ENCODE data around the gene NAGPA.

NAGPA gene

DNA sequence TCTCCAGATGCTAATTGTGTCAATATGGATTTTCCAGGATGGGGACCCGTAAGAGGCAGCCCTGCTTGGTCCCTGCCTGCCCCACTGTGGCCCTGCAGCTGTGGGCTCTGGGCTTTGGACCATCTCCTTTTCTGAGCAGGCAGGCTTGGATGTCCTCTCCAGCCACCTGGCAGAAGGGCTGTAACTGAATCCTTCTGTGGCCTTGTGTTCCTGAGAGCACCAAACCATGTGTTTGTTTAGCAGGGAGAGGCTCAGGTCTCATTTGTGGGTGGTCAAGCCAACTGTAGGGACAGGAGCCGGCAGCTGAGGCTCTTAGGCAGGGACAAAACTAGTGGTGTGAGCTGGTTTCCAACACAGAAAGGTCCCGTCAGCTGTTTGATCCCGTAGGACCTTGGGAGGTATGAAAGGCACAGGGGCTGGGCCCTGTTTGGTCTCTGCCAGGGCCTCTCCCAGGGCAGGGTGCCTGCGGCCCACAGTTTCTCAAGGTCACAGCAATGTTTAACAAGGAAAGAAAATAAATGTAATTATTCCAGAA lies 57.1 kb downstream of the NAGPA start:
- DNase-seq: no peak

GRCh38 chr16:4976079-4976478 lies 57.7 kb downstream of the NAGPA start:
- DNase-seq: no peak

All from anterior cingulate cortex (tissue), 58 donors.